HG02623 (cell line): ENCODE measurements around the gene BCO1.

Experiments used
- ATAC-seq: cut with Tn5 transposase; IDR thresholded peaks from one replicate; pipeline ENCODE4 v1.9.1; 2021; ENCODE audit warnings: moderate library complexity; ENCODE audit not compliant: unreplicated experiment

Gene BCO1

GRCh38 chr16:81231014-81231413, 7.5 kb upstream of the BCO1 start:
- ATAC-seq, result no peak

GRCh38 chr16:81232740-81233367, 5.6 kb upstream of the BCO1 start:
- ATAC-seq, result no peak

GRCh38 chr16:81237282-81237681, 1.2 kb upstream of the BCO1 start:
- no peak for ATAC-seq

GRCh38 chr16:81237942-81238295, 570 bp upstream of the BCO1 start:
- no peak for ATAC-seq

- no peak for ATAC-seq
Observed at GRCh38 chr16:81239367-81240121, 1.1 kb downstream of the BCO1 start.

GRCh38 chr16:81241706-81242105, 3.2 kb downstream of the BCO1 start:
- ATAC-seq, result no peak

GRCh38 chr16:81242977-81243618, 4.6 kb downstream of the BCO1 start:
- ATAC-seq, result no peak

GRCh38 chr16:81243942-81244341, 5.5 kb downstream of the BCO1 start:
- ATAC-seq, result no peak

- ATAC-seq, result no peak
Observed at GRCh38 chr16:81251871-81252270, 13.4 kb downstream of the BCO1 start.

- ATAC-seq, result no peak
Observed at GRCh38 chr16:81253141-81253540, 14.7 kb downstream of the BCO1 start.

- no peak for ATAC-seq
Observed at GRCh38 chr16:81254922-81255526, 16.5 kb downstream of the BCO1 start.

- ATAC-seq, result no peak
Observed at GRCh38 chr16:81259916-81260315, 21.4 kb downstream of the BCO1 start.

GRCh38 chr16:81261049-81261648, 22.7 kb downstream of the BCO1 start:
- no peak for ATAC-seq

GRCh38 chr16:81263470-81264220, 25.2 kb downstream of the BCO1 start:
- ATAC-seq, result no peak

GRCh38 chr16:81264386-81264785, 25.9 kb downstream of the BCO1 start:
- no peak for ATAC-seq

GRCh38 chr16:81265052-81265451, 26.6 kb downstream of the BCO1 start:
- ATAC-seq, result no peak

- no peak for ATAC-seq
Observed at GRCh38 chr16:81265658-81266451, 27.4 kb downstream of the BCO1 start.

- no peak for ATAC-seq
Observed at GRCh38 chr16:81266680-81267095, 28.2 kb downstream of the BCO1 start.

- no peak for ATAC-seq
Observed at GRCh38 chr16:81268509-81268908, 30.0 kb downstream of the BCO1 start.
